AG20443 (cell line): Measurements from ENCODE around the gene MRPL18.
"Not testable (repeated sequence)": the region's sequence is repeated elsewhere in the genome, so short reads cannot be mapped to it uniquely, and the experiment has no call there.

ENCODE experiments used
- DNase-seq: peaks from one replicate; pipeline ENCODE4 v3.0.0; 2012; ENCODE audit warnings: low spot score, mixed read lengths

The MRPL18 gene

DNA sequence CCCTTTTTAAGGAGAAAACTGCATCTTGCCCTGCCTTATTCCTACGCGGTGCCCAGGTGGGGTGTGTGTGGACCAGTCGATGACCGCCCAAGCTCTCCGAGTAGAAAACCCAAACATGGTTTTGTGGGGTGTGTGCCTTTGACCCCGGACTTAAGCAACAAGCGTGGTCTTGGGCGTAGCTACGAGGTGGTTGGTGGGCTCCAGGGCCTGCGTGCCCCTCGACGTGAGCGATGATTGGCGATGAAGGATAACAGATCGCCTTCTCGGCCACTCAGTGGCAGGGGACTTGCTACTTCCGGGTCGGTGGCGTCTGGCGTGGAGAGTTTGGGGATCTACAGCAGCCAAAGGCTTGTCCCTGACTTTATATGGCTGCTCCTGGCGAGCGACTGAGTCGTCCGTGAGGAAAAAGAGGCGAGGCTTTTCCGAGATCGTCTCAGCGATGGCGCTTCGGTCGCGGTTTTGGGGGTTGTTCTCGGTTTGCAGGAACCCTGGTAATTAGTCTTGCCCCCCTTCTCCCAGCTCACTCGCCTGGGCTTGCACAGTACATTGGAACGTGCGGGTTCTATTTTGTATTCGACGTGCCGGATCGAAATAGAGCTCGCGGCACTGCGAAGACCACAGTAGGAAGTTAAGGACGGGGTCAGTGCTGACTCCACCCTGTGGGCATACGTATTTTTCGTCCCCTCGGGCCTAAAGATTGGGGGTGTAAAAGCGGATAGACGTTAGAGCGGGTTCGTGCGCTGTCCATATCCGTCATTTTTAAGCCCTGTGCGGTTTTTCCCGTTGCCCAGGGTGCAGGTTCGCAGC, at the start of gene MRPL18:
Gene MRPL18, plus strand, starts transcription at position 319 of the 807 bp plus-strand sequence. Its CDS starts 121 bp downstream, at position 440.
- DNase-seq, result peak; percentile 96

- no peak for DNase-seq
Measured at GRCh38 chr6:159742165-159742564, 48.1 kb upstream of the MRPL18 start.

- no peak for DNase-seq
Measured at GRCh38 chr6:159745081-159745480, 45.2 kb upstream of the MRPL18 start.

GRCh38 chr6:159746759-159747158, 43.5 kb upstream of the MRPL18 start:
- no peak for DNase-seq

DNA sequence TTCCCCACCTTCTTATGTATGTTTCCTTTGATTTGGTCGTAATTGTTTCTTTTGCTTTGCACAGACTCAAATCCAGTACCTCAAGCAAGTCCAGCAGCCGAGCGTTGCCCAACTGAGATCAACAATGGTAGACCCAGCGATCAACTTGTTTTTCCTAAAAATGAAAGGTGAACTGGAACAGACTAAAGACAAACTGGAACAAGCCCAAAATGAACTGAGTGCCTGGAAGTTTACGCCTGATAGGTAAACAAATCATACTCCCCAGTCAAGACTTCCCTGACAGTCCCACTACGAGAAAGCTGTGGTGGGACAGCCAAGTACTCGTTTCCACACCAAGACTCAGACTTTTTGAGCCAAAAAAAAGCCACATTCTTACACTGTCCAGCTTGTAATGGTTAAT, 42.1 kb upstream of the MRPL18 start:
- not testable (repeated sequence) for DNase-seq

- DNase-seq, result no peak
Measured at GRCh38 chr6:159751448-159751847, 38.8 kb upstream of the MRPL18 start.

GRCh38 chr6:159753081-159753872, 37.0 kb upstream of the MRPL18 start:
- DNase-seq, result no peak

DNA sequence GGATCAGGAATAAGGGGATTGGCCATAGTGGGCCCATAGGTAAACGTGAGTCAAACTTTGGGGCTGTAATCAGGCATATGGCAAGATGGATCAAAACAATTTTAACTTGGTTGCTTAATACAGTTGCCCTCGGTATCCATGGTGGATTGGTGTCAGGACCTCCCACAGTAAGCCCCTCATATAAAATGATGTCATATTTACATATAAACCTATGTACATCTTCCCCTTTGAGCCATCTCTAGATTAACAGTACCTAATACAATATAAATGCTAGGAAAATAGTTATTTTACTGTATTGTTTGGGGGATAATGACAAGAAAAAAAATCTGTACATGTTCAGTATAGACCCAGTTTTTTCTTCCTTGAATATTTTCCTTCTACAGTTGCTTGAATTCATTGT, 35.9 kb upstream of the MRPL18 start:
- DNase-seq, result no peak

DNA sequence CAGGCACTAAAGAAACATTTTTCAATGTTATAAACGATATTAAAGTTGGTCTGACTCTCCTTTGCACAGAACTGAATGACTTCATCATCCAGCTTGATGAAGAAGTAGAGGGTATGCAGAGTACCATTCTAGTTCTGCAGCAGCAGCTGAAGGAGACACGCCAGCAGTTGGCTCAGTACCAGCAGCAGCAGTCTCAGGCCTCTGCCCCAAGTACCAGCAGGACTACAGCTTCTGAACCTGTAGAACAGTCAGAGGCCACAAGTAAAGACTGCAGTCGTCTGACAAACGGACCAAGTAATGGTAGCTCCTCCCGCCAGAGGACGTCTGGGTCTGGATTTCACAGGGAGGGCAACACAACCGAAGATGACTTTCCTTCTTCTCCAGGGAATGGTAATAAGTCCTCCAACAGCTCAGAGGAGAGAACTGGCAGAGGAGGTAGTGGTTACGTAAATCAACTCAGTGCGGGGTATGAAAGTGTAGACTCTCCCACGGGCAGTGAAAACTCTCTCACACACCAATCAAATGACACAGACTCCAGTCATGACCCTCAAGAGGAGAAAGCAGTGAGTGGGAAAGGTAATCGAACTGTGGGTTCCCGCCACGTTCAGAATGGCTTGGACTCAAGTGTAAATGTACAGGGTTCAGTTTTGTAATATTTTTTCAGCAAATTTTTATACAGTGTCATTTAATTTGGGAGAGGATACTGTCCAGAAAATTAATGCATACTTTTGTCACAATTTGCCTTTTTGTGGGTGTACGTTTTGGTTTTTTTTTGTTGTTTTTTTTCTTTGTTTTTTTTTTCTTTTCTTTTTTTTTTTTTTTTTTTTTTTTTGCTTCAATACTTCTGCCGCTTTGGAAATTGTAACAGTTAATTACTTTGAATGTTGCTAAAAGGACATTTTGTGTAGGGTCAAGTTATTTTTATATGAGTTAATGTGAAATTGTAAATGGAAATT, 35.0 kb upstream of the MRPL18 start:
- no peak for DNase-seq

DNA sequence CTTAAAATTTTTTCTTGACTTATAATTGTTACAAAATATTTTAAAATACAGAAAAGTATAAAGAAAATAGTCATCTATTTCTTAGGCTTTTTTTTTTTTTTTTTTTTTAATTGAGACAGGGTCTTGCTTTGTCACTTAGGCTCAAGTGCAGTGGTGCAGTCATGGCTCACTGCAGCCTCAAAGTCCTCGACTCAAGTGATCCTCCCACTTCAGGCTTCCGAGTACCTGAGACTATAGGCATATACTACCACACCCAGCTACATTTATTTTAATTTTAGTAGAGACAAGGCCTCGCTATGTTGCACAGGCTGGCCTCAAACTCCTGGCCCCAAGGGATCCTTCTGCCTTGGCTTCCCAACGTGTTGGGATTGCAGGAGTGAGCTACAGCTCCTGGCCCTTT, 33.8 kb upstream of the MRPL18 start:
- DNase-seq, result no peak

- DNase-seq, result peak; percentile 22
Measured at GRCh38 chr6:159758031-159759001, 32.0 kb upstream of the MRPL18 start.

GRCh38 chr6:159759645-159760044, 30.6 kb upstream of the MRPL18 start:
- DNase-seq, result no peak

DNA sequence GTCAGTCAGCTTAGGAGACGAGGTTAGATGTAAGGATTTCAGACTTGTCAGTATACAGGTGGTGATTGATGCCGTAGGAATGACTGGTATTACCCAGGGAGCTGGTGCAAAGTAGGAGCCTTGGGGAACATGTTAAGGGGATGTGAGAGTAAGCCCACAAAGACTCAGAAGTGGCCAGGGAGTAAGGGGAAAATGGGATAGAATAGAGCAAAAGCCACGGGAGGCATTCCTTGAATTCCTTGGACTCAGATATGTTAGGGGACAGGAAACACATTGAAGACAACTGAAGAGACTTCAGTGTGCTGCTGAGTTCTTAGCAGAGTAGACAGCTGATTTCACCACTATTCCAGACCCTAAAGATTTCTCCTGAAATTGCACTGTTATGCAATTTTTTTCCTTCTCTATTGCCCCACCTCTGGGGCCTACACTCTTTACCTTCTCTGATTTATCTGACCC, 29.6 kb upstream of the MRPL18 start:
- peak; percentile 37 for DNase-seq

- peak; percentile 16 for DNase-seq
Measured at GRCh38 chr6:159761129-159761872, 29.0 kb upstream of the MRPL18 start.

DNA sequence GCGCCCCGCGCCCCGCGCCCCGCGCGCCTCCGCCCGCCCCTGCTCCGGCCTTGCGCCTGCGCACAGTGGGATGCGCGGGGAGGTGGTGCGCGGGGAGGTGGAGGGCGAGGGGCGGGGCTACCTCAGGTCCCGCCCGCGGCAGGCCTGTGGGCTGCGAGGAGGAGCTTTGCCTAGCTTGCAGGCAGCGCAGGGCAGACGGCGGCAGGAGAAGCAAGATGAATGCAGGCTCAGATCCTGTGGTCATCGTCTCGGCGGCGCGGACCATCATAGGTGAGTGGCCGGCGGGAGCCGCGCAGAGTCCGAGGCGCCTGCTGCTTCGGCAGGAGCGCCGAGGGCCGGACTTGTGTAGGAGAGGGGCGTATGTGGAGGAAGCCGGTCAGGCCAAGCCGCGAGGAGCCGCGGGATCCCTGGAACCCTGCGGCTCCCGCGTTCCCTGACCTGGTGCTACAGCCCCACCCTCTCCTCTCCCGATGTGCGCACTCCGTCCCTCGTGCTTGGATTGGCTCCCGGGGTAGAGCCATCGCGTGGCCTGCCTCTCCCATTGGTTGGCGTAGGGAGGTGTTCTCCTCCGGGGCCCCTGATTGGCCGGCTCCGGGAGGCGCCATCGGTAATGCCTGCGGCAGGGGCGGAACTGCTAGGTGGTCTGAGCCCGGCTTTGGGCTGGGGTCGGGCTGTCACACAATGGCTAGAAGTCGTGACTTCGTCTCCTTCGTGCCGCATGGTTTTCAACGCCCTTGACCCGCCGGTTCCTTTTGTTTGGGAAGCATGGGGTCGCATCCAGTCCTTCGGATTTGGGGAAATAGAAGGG, 28.2 kb upstream of the MRPL18 start, which contains the start of gene ACAT2:
Gene ACAT2, plus strand, starts transcription at position 173 of the 808 bp plus-strand sequence. Its CDS starts 43 bp downstream, at position 216.
- peak; percentile 99 for DNase-seq

- DNase-seq, result no peak
Measured at GRCh38 chr6:159762681-159763293, 27.5 kb upstream of the MRPL18 start.

GRCh38 chr6:159766906-159767305, 23.4 kb upstream of the MRPL18 start:
- no peak for DNase-seq

GRCh38 chr6:159769470-159769869, 20.8 kb upstream of the MRPL18 start:
- DNase-seq, result no peak

DNA sequence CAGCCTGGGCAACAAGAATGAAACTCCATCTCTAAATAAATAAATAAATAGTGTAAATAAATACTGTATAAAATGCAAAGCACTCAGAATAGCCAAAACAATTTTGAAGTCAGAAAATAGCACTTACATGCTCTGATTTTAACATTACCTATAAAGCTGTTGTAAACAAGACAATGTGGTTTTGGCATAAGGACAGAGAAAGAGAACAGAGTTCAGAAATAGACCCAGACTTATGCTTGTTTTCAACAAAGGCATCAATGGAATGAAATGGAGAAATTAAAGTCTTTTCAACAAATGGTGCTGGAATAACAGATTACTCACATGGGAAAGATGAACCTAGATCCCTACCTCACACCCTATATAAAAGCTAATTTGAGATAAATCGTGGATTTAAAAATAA, 18.1 kb upstream of the MRPL18 start:
- no peak for DNase-seq
